Loucy (cell line): ENCODE results near the gene SDF4.

Experiments used
- H2AFZ ChIP-seq: fragments of 200-600 bp; sonication (generic); 2 replicates; pipeline ENCODE4 v1.6.0; 2016; ENCODE audit warnings: antibody characterized with exemption, mild to moderate bottlenecking, low read length, moderate library complexity
- H3F3A ChIP-seq: fragments of 200-600 bp; 2 replicates; pipeline ENCODE4 v1.6.0; 2016; ENCODE audit warnings: antibody characterized with exemption, low read depth, mild to moderate bottlenecking
- H3K27me3 ChIP-seq: fragments of 200-600 bp; sonication (generic); 2 replicates; pipeline ENCODE4 v1.6.1; 2014; ENCODE audit warnings: low read length, mild to moderate bottlenecking; ENCODE audit not compliant: insufficient read depth, poor library complexity, severe bottlenecking
- H3K36me3 ChIP-seq: fragments of 200-600 bp; sonication (generic); 2 replicates; pipeline ENCODE4 v1.6.1; 2016; ENCODE audit warnings: low read length; ENCODE audit not compliant: insufficient read depth
- H3K4me1 ChIP-seq: fragments of 200-600 bp; sonication (generic); 2 replicates; pipeline ENCODE4 v1.5.1; 2014; ENCODE audit warnings: low read length, mild to moderate bottlenecking; ENCODE audit not compliant: insufficient read depth, poor library complexity, severe bottlenecking
- H3K4me2 ChIP-seq: fragments of 200-600 bp; sonication (generic); 2 replicates; pipeline ENCODE4 v1.6.0; 2014; ENCODE audit warnings: antibody characterized with exemption, low read length, low read depth, mild to moderate bottlenecking; ENCODE audit not compliant: poor library complexity, severe bottlenecking
- H3K4me3 ChIP-seq: fragments of 200-600 bp; sonication (generic); 2 replicates; pipeline ENCODE4 v1.5.1; 2014; ENCODE audit warnings: low read length, mild to moderate bottlenecking, mixed read lengths; ENCODE audit not compliant: poor library complexity, severe bottlenecking
- H3K79me2 ChIP-seq: fragments of 200-600 bp; sonication (generic); 2 replicates; pipeline ENCODE4 v1.6.1; 2014; ENCODE audit warnings: low read length; ENCODE audit not compliant: insufficient read depth
- H3K9ac ChIP-seq: fragments of 200-600 bp; sonication (generic); 2 replicates; pipeline ENCODE4 v1.6.0; 2014; ENCODE audit warnings: mild to moderate bottlenecking, low read depth, low read length, moderate library complexity; ENCODE audit not compliant: poor library complexity, severe bottlenecking
- H3K9me2 ChIP-seq: fragments of 200-600 bp; sonication (generic); replicated peaks from 2 replicates; pipeline ENCODE4 v1.6.1; 2016; ENCODE audit warnings: low read depth, low read length, mixed read lengths
- H3K9me3 ChIP-seq: fragments of 200-600 bp; sonication (generic); 2 replicates; pipeline ENCODE4 v1.6.1; 2014; ENCODE audit warnings: mild to moderate bottlenecking, antibody characterized with exemption, low read length, low read depth; ENCODE audit not compliant: insufficient read depth
- H4K20me1 ChIP-seq: fragments of 200-600 bp; sonication (generic); 2 replicates; pipeline ENCODE4 v1.6.0; 2014; ENCODE audit warnings: antibody characterized with exemption, low read length, mild to moderate bottlenecking; ENCODE audit not compliant: insufficient read depth, poor library complexity, severe bottlenecking
- EZH2phosphoT487 ChIP-seq: fragments of 200-600 bp; IDR thresholded peaks from 2 replicates; pipeline ENCODE4 v1.6.1; 2018; ENCODE audit warnings: antibody characterized with exemption, mild to moderate bottlenecking, moderate library complexity, borderline replicate concordance
- TF ChIP-seq, protein P1 (sequence below): fragments of 200-600 bp; sonication (generic); conservative IDR thresholded peaks from 2 replicates; pipeline ENCODE4 v1.5.1; 2014; ENCODE audit warnings: mild to moderate bottlenecking, antibody characterized with exemption, low read length

Gene SDF4

GRCh38 chr1:1211541-1212441 lies 20.0 kb downstream of the SDF4 start:
- TF ChIP-seq EZH2phosphoT487: no peak
- TF ChIP-seq, protein P1, sequence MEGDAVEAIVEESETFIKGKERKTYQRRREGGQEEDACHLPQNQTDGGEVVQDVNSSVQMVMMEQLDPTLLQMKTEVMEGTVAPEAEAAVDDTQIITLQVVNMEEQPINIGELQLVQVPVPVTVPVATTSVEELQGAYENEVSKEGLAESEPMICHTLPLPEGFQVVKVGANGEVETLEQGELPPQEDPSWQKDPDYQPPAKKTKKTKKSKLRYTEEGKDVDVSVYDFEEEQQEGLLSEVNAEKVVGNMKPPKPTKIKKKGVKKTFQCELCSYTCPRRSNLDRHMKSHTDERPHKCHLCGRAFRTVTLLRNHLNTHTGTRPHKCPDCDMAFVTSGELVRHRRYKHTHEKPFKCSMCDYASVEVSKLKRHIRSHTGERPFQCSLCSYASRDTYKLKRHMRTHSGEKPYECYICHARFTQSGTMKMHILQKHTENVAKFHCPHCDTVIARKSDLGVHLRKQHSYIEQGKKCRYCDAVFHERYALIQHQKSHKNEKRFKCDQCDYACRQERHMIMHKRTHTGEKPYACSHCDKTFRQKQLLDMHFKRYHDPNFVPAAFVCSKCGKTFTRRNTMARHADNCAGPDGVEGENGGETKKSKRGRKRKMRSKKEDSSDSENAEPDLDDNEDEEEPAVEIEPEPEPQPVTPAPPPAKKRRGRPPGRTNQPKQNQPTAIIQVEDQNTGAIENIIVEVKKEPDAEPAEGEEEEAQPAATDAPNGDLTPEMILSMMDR: no peak
- H3K79me2 ChIP-seq: peaks cover 20% of the 10 kb centered on the region; the same call in 1 of the 2 replicates
- peak overlapping the region; percentile 78 for H3K4me2 ChIP-seq
- no peak overlapping the region for H2AFZ ChIP-seq
- H4K20me1 ChIP-seq: no peaks in the 10 kb centered on the region
- H3K27me3 ChIP-seq: no peaks in the 10 kb centered on the region
- no peaks in the 10 kb centered on the region for H3K9me2 ChIP-seq
- peaks cover 56% of the 10 kb centered on the region for H3K4me1 ChIP-seq
- 0 out of 2 replicates have a peak, but pooled peaks cover 3% of the 10 kb centered on the region for H3F3A ChIP-seq
- peak overlapping the region; percentile 68 for H3K4me3 ChIP-seq
- peak overlapping the region; percentile 77 for H3K9ac ChIP-seq
- no peaks in the 10 kb centered on the region for H3K9me3 ChIP-seq
- H3K36me3 ChIP-seq: peaks cover 8% of the 10 kb centered on the region; the same call in 1 of the 2 replicates

DNA sequence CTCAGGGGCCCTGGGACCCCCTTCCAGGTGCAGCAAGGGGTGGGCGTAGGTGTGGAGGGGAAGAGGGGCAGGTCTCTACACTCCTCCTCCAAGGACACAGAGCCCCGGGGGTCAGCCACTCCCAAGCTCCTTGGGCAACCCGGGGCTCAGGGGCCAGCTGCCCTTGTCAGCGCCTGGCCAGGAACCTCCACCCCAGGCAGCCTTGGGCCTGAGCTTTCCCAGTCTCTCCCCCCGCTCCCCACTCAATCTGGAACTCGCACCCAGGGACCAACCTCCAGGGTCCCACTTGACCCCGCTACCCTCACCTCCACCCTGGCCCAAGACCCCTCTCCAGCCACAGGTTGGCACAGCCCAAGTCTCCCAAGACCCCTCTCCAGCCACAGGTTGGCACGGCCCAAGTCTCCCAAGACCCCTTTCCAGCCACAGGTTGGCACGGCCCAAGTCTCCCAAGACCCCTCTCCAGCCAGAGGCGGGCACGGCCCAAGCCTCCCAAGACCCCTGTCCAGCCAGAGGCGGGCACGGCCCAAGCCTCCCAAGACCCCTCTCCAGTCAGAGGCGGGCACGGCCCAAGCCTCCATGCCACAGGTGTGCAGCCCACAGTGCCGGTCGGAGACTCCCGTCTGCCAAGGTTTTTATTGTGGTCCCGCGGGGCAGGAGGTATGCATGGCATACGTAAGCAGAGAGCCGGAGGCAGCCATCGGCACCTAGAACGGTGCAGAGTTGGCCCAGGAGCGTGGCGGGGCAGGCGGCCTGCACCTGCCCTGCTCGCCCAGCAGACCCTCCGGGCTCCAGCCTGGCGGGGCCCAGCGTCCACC lies 20.9 kb downstream of the SDF4 start:
- no peak overlapping the region for H2AFZ ChIP-seq
- peak overlapping the region; percentile 78 for H3K4me2 ChIP-seq
- H3K4me1 ChIP-seq: peaks cover 64% of the 10 kb centered on the region
- peaks cover 20% of the 10 kb centered on the region; the same call in 1 of the 2 replicates for H3K79me2 ChIP-seq
- H3K9me2 ChIP-seq: no peaks in the 10 kb centered on the region
- no peaks in the 10 kb centered on the region for H3K27me3 ChIP-seq
- peak overlapping the region; percentile 77 for H3K9ac ChIP-seq
- peak overlapping the region; percentile 68 for H3K4me3 ChIP-seq
- TF ChIP-seq, protein P1: no peak
- no peak for TF ChIP-seq EZH2phosphoT487
- no peaks in the 10 kb centered on the region for H4K20me1 ChIP-seq
- no peaks in the 10 kb centered on the region for H3K9me3 ChIP-seq
- peaks cover 1% of the 10 kb centered on the region; the same call in 1 of the 2 replicates for H3K36me3 ChIP-seq
- H3F3A ChIP-seq: 0 out of 2 replicates have a peak, but pooled peaks cover 3% of the 10 kb centered on the region

GRCh38 chr1:1208713-1209433 lies 22.9 kb downstream of the SDF4 start:
- TF ChIP-seq EZH2phosphoT487: no peak
- TF ChIP-seq, protein P1: no peak
- no peaks in the 10 kb centered on the region for H3K27me3 ChIP-seq
- 0 out of 2 replicates have a peak, but pooled peaks cover 3% of the 10 kb centered on the region for H3F3A ChIP-seq
- no peaks in the 10 kb centered on the region for H3K9me3 ChIP-seq
- H3K79me2 ChIP-seq: peaks cover 20% of the 10 kb centered on the region; the same call in 1 of the 2 replicates
- H2AFZ ChIP-seq: peak overlapping the region; percentile 41
- no peaks in the 10 kb centered on the region for H4K20me1 ChIP-seq
- peaks cover 56% of the 10 kb centered on the region for H3K4me1 ChIP-seq
- peak overlapping the region; percentile 71 for H3K9ac ChIP-seq
- no peaks in the 10 kb centered on the region for H3K9me2 ChIP-seq
- peak overlapping the region; percentile 69 for H3K4me3 ChIP-seq
- H3K36me3 ChIP-seq: no peaks in the 10 kb centered on the region
- peak overlapping the region; percentile 85 for H3K4me2 ChIP-seq
